ENCODE results near the gene RIC1. TPM values are rescaled to one million over a fixed set of nuclear protein-coding genes. Genes with fewer than 3 reads are reported as not detected.

The RIC1 gene
- total and polyA plus RNA-seq, 2 of the 8 experiments (the other 6 are each of a cell fraction or from before 2014, with no cell fraction given) = 10.7 to 24.5 TPM

DNA sequence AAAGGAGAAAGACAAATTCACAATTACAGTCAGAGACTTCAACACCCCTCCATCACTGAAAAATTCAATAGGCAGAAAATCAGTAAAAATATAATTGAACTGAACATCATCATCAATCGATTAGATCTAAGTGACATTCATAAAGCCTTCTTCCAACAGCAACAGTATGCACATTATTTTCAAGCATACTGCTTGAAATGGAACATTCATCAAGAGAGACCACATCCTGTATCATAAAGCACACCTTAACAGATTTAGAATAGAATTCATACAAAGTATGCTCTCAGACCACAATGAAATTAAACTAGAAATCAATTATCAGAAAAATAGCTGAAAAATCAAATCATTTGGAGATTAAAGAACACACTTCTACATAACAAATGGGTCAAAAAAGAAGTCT lies 164.9 kb downstream of the RIC1 start:
- no peak for DNase-seq (ENCODE audit: low read depth in 1 of 2, low spot score in 2 of 2)
- no peak overlapping the region for H3K14ac ChIP-seq (ENCODE audit: insufficient read length)
- H4K20me1 ChIP-seq (replicated peaks in 1 of 2; ENCODE audit: control insufficient read depth in 1 of 2, insufficient read depth in 2 of 2, low read length in 2 of 2) = no peaks in the 10 kb centered on the region
- H2BK20ac ChIP-seq (ENCODE audit: low read length) = no peak overlapping the region
- H3K23me2 ChIP-seq (ENCODE audit: low read depth, low read length) = no peaks in the 10 kb centered on the region
- H3K56ac ChIP-seq (replicated peaks; ENCODE audit: insufficient read length, low read depth, low read length) = no peak overlapping the region
- no peak for TF ChIP-seq BCL11A (IDR thresholded peaks at IDR 0.05; ENCODE audit: low read depth in 2 of 2, low read length in 2 of 2)
- TF ChIP-seq SRF (IDR thresholded peaks at IDR 0.05; ENCODE audit: low read depth, low read length) = no peak
- TF ChIP-seq EGR1 (IDR thresholded peaks at IDR 0.05; ENCODE audit: borderline replicate concordance, low read depth, low read length) = no peak
- no peak for TF ChIP-seq KDM1A (IDR thresholded peaks at IDR 0.05; ENCODE audit: borderline replicate concordance, low read length)
- TF ChIP-seq NRF1 (IDR thresholded peaks at IDR 0.05; ENCODE audit: low read depth, low read length) = no peak
- no peak for TF ChIP-seq YY1 (IDR thresholded peaks at IDR 0.05; ENCODE audit: low read depth, low read length)
- TF ChIP-seq RFX5 (IDR thresholded peaks at IDR 0.05; ENCODE audit: borderline replicate concordance, low read depth, low read length) = no peak
- no peak for TF ChIP-seq SUZ12 (IDR thresholded peaks at IDR 0.05; ENCODE audit: low read length)
- no peak for TF ChIP-seq JUND (IDR thresholded peaks at IDR 0.05; ENCODE audit: low read length)
- no peak for TF ChIP-seq RNF2 (IDR thresholded peaks at IDR 0.05; ENCODE audit: borderline replicate concordance, low read depth, low read length, missing control alignments, poor library complexity, severe bottlenecking)
- no peaks in the 10 kb centered on the region for H3K27me3 ChIP-seq (replicated peaks in 1 of 4; ENCODE audit: control insufficient read depth in 3 of 4, extremely low read depth in 1 of 4, insufficient read depth in 3 of 4, low read length in 3 of 4)
- H3K79me2 ChIP-seq (ENCODE audit: control insufficient read depth in 1 of 2, insufficient read depth in 2 of 2, low read length in 2 of 2) = no peaks in the 10 kb centered on the region
- peaks cover 0 to 3% (median 0%) of the 10 kb centered on the region in 4 experiments; a peak in 2 of 8 replicates for H3K36me3 ChIP-seq (ENCODE audit: control insufficient read depth in 2 of 4, insufficient read depth in 4 of 4, low read length in 3 of 4)
- H3K79me1 ChIP-seq (ENCODE audit: low read depth, low read length) = no peaks in the 10 kb centered on the region
- H4K91ac ChIP-seq (replicated peaks; ENCODE audit: insufficient read length, low read length) = no peak overlapping the region
- WGBS, 2 experiments (ENCODE audit: extremely low coverage in 1 of 2, insufficient coverage in 1 of 2, insufficient read length in 1 of 2, insufficient replicate concordance in 2 of 2, low coverage in 1 of 2, low lambda C conversion rate in 2 of 2, missing lambda C conversion rate in 1 of 2) = 95% methylated on average over 1 of the region's 1 CpG; no CpG with 5 or more reads in 1 of the 2 experiments
- H2BK12ac ChIP-seq (ENCODE audit: low read depth, low read length) = no peak overlapping the region
- POLR2A ChIA-PET (ENCODE audit: partially characterized antibody) = no interaction called here
- H3K23ac ChIP-seq (ENCODE audit: insufficient read length) = no peak overlapping the region
- CTCF ChIA-PET (ENCODE audit: partially characterized antibody) = interaction anchor here (0.6 to 1.7 kb wide), 5 partner anchors 30 to 791 kb away, joined by 3 to 4 read pairs (median 3); no protein-coding TSS in a partner anchor
- no peak overlapping the region for H4K5ac ChIP-seq (ENCODE audit: insufficient read length, low read depth, low read length)
- H2BK15ac ChIP-seq (ENCODE audit: low read length) = no peak overlapping the region
- H3K9me3 ChIP-seq (ENCODE audit: insufficient read depth in 2 of 2, low read depth in 1 of 2, low read length in 1 of 2) = no peaks in the 10 kb centered on the region
- FAIRE-seq = no peak
- no peak overlapping the region for H3K4me3 ChIP-seq (ENCODE audit: extremely low read depth in 1 of 4, insufficient read depth in 2 of 4, low read depth in 3 of 4, low read length in 4 of 4)
- H2AFZ ChIP-seq (ENCODE audit: low read length) = no peak overlapping the region
- H2BK5ac ChIP-seq (ENCODE audit: low read depth, low read length) = no peak overlapping the region
- no peak overlapping the region for H2BK120ac ChIP-seq (replicated peaks; ENCODE audit: low read depth, low read length)
- H4K8ac ChIP-seq (ENCODE audit: extremely low read depth, insufficient read depth, low read length) = no peak overlapping the region
- no peak overlapping the region for H3K4ac ChIP-seq (replicated peaks; ENCODE audit: insufficient read length, low read depth, low read length)
- H3K27ac ChIP-seq (ENCODE audit: low read depth, low read length) = no peak overlapping the region
- H3K4me2 ChIP-seq (ENCODE audit: insufficient read depth in 1 of 2, low read depth in 2 of 2, low read length in 2 of 2) = no peak overlapping the region
- H3K18ac ChIP-seq (ENCODE audit: extremely low read depth, low read length) = no peak overlapping the region
- H3K4me1 ChIP-seq (replicated peaks in 1 of 4; ENCODE audit: control insufficient read depth in 3 of 4, insufficient read depth in 4 of 4, low read length in 3 of 4) = no peaks in the 10 kb centered on the region
- H2AK5ac ChIP-seq (ENCODE audit: low read depth, low read length) = no peak overlapping the region
- H3K9ac ChIP-seq (replicated peaks in 1 of 4; ENCODE audit: extremely low read depth in 1 of 4, low read depth in 3 of 4, low read length in 3 of 4) = no peak overlapping the region
